GM12874 (cell line): ENCODE results near the gene PCYT1A.

Experiments
- TF ChIP-seq, protein P1 (sequence below): IDR thresholded peaks from 2 replicates; pipeline ENCODE4 v1.5.1; 2011; ENCODE audit warnings: low read depth, mild to moderate bottlenecking, control low read depth, low read length, moderate library complexity; ENCODE audit not compliant: insufficient read depth

Gene PCYT1A

GRCh38 chr3:196214783-196215441 is 72.6 kb downstream of the PCYT1A start:
- TF ChIP-seq, protein P1, sequence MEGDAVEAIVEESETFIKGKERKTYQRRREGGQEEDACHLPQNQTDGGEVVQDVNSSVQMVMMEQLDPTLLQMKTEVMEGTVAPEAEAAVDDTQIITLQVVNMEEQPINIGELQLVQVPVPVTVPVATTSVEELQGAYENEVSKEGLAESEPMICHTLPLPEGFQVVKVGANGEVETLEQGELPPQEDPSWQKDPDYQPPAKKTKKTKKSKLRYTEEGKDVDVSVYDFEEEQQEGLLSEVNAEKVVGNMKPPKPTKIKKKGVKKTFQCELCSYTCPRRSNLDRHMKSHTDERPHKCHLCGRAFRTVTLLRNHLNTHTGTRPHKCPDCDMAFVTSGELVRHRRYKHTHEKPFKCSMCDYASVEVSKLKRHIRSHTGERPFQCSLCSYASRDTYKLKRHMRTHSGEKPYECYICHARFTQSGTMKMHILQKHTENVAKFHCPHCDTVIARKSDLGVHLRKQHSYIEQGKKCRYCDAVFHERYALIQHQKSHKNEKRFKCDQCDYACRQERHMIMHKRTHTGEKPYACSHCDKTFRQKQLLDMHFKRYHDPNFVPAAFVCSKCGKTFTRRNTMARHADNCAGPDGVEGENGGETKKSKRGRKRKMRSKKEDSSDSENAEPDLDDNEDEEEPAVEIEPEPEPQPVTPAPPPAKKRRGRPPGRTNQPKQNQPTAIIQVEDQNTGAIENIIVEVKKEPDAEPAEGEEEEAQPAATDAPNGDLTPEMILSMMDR = no peak

DNA sequence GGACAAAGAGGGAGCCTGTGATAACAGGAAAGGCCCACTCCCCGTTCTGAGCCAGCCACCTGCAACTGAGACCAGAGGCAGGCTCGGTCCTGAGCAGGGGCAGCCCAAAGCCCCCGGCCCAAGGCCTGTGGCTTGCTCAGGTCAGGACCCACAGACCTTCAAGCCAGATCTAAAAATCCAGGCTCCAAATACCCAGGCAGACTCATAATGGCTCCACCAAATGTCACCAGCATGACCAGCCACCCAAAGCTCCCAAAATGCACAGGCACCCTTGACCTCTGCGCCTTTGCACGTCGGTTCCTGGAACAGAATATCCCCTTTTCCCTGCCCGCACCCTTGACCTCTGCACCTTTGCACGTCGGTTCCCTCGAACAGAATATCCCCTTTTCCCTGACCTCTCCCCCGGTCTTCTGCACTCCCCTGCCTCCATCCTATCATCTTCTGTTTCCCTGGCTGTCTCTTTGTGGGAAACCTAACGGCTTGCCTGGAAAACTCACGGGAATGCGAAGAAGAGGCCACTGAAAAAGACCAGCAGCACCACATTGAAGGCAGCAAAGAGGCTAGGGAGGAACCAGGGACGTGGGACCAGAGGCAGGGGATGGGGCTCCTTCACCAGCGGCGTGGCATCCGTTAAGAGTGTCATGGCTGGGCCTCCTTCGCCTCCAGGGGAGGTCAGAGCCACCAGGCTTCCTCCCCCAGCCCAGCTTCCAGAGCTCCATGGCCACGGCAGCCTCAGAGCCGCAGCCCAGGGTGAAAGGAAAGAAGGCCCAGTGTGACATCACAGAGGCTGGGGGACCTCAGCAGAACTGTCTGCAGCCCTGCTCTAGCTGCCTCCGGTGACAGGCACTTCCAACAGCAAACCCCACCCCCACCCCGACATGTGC is 76.6 kb downstream of the PCYT1A start, which contains the start of gene ZDHHC19:
Gene ZDHHC19, minus strand, starts transcription at position 728 of the 884 bp plus-strand sequence. Its CDS starts 85 bp downstream, at position 643.
- TF ChIP-seq, protein P1 = no peak

DNA sequence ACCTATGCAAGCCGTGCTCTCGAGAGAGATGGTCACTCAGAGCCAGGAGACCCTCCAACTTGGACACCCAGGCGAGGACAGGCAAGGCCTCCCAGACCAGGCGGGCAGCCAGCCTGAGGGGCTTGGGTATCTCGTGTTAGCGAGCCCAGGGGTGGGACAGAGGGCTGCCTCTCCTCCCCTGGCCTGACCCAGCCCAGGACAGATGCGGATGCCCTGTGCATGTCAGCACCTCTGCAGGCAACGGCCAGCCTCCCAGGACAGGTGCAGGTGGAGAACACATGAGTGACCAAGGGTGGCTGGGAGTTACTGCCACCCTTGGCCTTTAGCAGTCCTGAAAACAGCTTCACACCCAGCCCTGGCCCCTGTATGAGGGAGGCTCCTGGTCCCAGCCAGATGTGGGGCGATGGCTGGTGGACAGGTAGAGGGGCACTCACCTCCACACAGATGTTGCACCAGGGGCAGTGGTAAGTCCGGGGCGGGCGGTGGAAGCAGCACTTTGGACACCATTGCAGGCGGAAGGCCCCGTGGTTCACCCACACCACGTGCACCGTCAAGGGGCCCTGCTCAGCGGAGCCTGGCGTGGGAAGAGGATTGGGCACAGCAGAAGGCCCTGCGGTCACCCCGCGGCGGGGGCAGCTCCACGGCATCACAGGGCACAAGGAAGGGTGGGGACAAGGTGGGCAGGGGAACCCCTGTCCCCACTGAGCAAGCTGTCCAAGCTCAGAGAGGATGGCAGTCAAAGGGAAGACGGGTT is 78.4 kb downstream of the PCYT1A start:
- TF ChIP-seq, protein P1 = no peak

GRCh38 chr3:196207833-196208607 is 79.5 kb downstream of the PCYT1A start:
- TF ChIP-seq, protein P1 = no peak

DNA sequence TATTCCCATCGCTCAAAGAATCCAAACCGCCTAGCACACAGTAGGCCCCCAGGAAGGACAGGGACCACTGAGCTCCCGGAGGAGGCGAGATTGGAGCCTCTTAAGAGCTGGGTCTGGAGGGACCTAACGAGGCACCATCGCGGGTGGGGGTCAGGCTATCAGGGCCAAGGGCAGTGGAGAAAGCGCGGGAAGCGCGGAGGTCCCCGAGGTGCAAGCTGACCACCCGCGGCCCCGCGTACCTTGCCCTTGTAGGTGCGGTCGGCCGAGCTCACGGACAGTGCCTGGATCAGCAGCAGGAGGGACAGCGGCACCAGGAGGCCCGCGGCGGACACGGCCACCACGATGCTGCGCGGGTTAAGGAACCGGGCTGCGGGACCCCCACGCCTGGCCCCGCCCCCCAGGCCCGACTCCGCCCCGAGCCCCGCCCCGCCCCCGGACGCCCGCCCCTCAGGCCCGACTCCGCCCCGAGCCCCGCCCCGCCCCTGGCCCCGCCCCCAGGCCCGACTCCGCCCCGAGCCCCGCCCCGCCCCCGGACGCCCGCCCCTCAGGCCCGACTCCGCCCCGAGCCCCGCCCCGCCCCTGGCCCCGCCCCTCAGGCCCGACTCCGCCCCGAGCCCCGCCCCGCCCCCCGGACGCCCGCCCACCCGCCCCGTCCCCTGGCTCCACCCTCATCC is 80.2 kb downstream of the PCYT1A start:
- TF ChIP-seq, protein P1 = no peak

- TF ChIP-seq, protein P1 = no peak
These were observed 83.7 kb downstream of the PCYT1A start for GRCh38 chr3:196203846-196204245.
